Neural progenitor cell (in vitro differentiated cells): Measurements from ENCODE around the gene ANAPC10. TPM values are rescaled to one million over a fixed set of nuclear protein-coding genes. Genes with fewer than 3 reads are reported as not detected.

Experiments used
- DNase-seq: peaks from one replicate; pipeline ENCODE4 v3.0.0-alpha.2; 2016; ENCODE audit warnings: low spot score
- H2AFZ ChIP-seq: fragments of 200-600 bp; sonication (generic); replicated peaks from 2 replicates; pipeline ENCODE4 v1.6.1; 2016; ENCODE audit warnings: antibody characterized with exemption
- H3F3A ChIP-seq: fragments of 200-600 bp; sonication (generic); 2 replicates; pipeline ENCODE4 v1.6.1; 2016; ENCODE audit warnings: antibody characterized with exemption, low read depth
- H3K27ac ChIP-seq: fragments of 200-600 bp; sonication (generic); 2 replicates; pipeline ENCODE4 v1.5.1; 2016; ENCODE audit warnings: mild to moderate bottlenecking
- H3K27me3 ChIP-seq: fragments of 200-600 bp; sonication (generic); 2 replicates; pipeline ENCODE4 v1.6.1; 2016; ENCODE audit warnings: mild to moderate bottlenecking, moderate library complexity
- H3K36me3 ChIP-seq: fragments of 200-600 bp; sonication (generic); 2 replicates; pipeline ENCODE4 v1.5.1; 2016
- H3K4me1 ChIP-seq: fragments of 200-600 bp; sonication (generic); 2 replicates; pipeline ENCODE4 v1.6.1; 2016; ENCODE audit warnings: mixed run types
- H3K4me2 ChIP-seq: fragments of 200-600 bp; sonication (generic); 2 replicates; pipeline ENCODE4 v1.6.1; 2016
- H3K4me3 ChIP-seq: fragments of 200-600 bp; sonication (generic); 2 replicates; pipeline ENCODE4 v1.5.1; 2016
- H3K79me2 ChIP-seq: fragments of 200-600 bp; sonication (generic); 2 replicates; pipeline ENCODE4 v1.6.1; 2016; ENCODE audit warnings: low read depth
- H3K9ac ChIP-seq: fragments of 200-600 bp; sonication (generic); 2 replicates; pipeline ENCODE4 v1.6.1; 2016
- H3K9me3 ChIP-seq: fragments of 200-600 bp; sonication (generic); 2 replicates; pipeline ENCODE4 v1.5.1; 2016; ENCODE audit warnings: low read depth
- H4K20me1 ChIP-seq: fragments of 200-600 bp; sonication (generic); 2 replicates; pipeline ENCODE4 v1.6.1; 2016; ENCODE audit warnings: low read depth
- H3K27ac Mint-ChIP-seq: 3 replicates; pipeline ENCODE4 v1.8.0; 2021; ENCODE audit warnings: mixed read lengths
- H3K27me3 Mint-ChIP-seq: 2 replicates; pipeline ENCODE4 v1.8.0; 2022; ENCODE audit warnings: low read depth, mild to moderate bottlenecking, inconsistent platforms, moderate library complexity, mixed read lengths; ENCODE audit not compliant: insufficient read depth
- H3K36me3 Mint-ChIP-seq: 3 replicates; pipeline ENCODE4 v1.8.0; 2021; ENCODE audit warnings: mixed read lengths
- H3K4me1 Mint-ChIP-seq: 3 replicates; pipeline ENCODE4 v1.8.0; 2021; ENCODE audit warnings: mixed read lengths
- H3K4me3 Mint-ChIP-seq: 3 replicates; pipeline ENCODE4 v1.8.0; 2021; ENCODE audit warnings: mild to moderate bottlenecking, moderate library complexity, mixed read lengths
- H3K9me3 Mint-ChIP-seq: 3 replicates; pipeline ENCODE4 v1.8.0; 2020; ENCODE audit warnings: mixed read lengths
- CTCF ChIP-seq: fragments of 200-600 bp; sonication (generic); IDR thresholded peaks from 2 replicates; pipeline ENCODE4 v1.5.1; 2017; ENCODE audit warnings: antibody characterized with exemption, mild to moderate bottlenecking
- EZH2 ChIP-seq: fragments of 200-600 bp; sonication (generic); IDR thresholded peaks from 2 replicates; pipeline ENCODE4 v1.6.1; 2017; ENCODE audit warnings: antibody characterized with exemption, mild to moderate bottlenecking, moderate library complexity
- EZH2phosphoT487 ChIP-seq: fragments of 200-600 bp; sonication (generic); IDR thresholded peaks from 2 replicates; pipeline ENCODE4 v1.6.1; 2017; ENCODE audit warnings: antibody characterized with exemption
- total RNA-seq: library from RNA; depleted of rRNA; stranded (reverse); fragments of >200 nt; gene quantifications from 2 replicates; pipeline ENCODE4 v1.2.3, GENCODE V29; 2015; ENCODE audit warnings: low replicate concordance

The ANAPC10 gene
- total RNA-seq, 1 donor from 2014 or later = 48.4 TPM

GRCh38 chr4:145125396-145125795 is 27.4 kb upstream of the ANAPC10 start:
- H3K36me3 Mint-ChIP-seq = peaks cover 19% of the 10 kb centered on the region
- H3K27ac Mint-ChIP-seq = no peak overlapping the region
- H3K9me3 Mint-ChIP-seq = no peaks in the 10 kb centered on the region
- TF ChIP-seq EZH2phosphoT487 = no peak
- TF ChIP-seq CTCF = no peak
- TF ChIP-seq EZH2 = no peak
- Histone ChIP-seq H3K36me3 (peaks cover 48% of the 10 kb centered on the region), H3K4me2 (no peak overlapping the region), H3K4me3 (no peak overlapping the region), H4K20me1 (no peaks in the 10 kb centered on the region), H3K27ac (no peak overlapping the region), H3K9ac (no peak overlapping the region), H3K4me1 (no peaks in the 10 kb centered on the region), H3F3A (no peaks in the 10 kb centered on the region), H2AFZ (no peak overlapping the region), H3K9me3 (no peaks in the 10 kb centered on the region), H3K27me3 (no peaks in the 10 kb centered on the region), H3K79me2 (no peaks in the 10 kb centered on the region)
- no peak for DNase-seq
- no peaks in the 10 kb centered on the region for H3K4me1 Mint-ChIP-seq
- no peak overlapping the region for H3K4me3 Mint-ChIP-seq
- H3K27me3 Mint-ChIP-seq = no peaks in the 10 kb centered on the region

- H3K36me3 ChIP-seq = peaks cover 46% of the 10 kb centered on the region
- TF ChIP-seq CTCF (no peak), EZH2phosphoT487 (no peak), EZH2 (no peak)
- no peak for DNase-seq
- no peaks in the 10 kb centered on the region for H3F3A ChIP-seq
- Mint-ChIP-seq H3K36me3 (peaks cover 25% of the 10 kb centered on the region), H3K27me3 (no peaks in the 10 kb centered on the region), H3K9me3 (no peaks in the 10 kb centered on the region), H3K4me1 (no peaks in the 10 kb centered on the region), H3K27ac (no peak overlapping the region), H3K4me3 (no peak overlapping the region)
- H3K4me2 ChIP-seq = no peak overlapping the region
- H3K4me3 ChIP-seq = no peak overlapping the region
- H4K20me1 ChIP-seq = no peaks in the 10 kb centered on the region
- H3K79me2 ChIP-seq = peaks cover 30% of the 10 kb centered on the region
- no peak overlapping the region for H2AFZ ChIP-seq
- H3K27me3 ChIP-seq = no peaks in the 10 kb centered on the region
- no peak overlapping the region for H3K9ac ChIP-seq
- H3K27ac ChIP-seq = no peak overlapping the region
- no peaks in the 10 kb centered on the region for H3K4me1 ChIP-seq
- no peaks in the 10 kb centered on the region for H3K9me3 ChIP-seq
Measured at GRCh38 chr4:145108128-145108527, 10.1 kb upstream of the ANAPC10 start.

- TF ChIP-seq EZH2phosphoT487 (no peak), CTCF (no peak), EZH2 (no peak)
- no peaks in the 10 kb centered on the region for H3K9me3 Mint-ChIP-seq
- no peak for DNase-seq
- no peak overlapping the region for H3K9ac ChIP-seq
- peaks cover 19% of the 10 kb centered on the region for H3K36me3 Mint-ChIP-seq
- no peak overlapping the region for H3K27ac ChIP-seq
- H2AFZ ChIP-seq = no peak overlapping the region
- no peaks in the 10 kb centered on the region for H3K4me1 Mint-ChIP-seq
- peaks cover 40% of the 10 kb centered on the region for H3K79me2 ChIP-seq
- H3K9me3 ChIP-seq = no peaks in the 10 kb centered on the region
- no peak overlapping the region for H3K4me3 ChIP-seq
- H4K20me1 ChIP-seq = no peaks in the 10 kb centered on the region
- H3K4me1 ChIP-seq = no peaks in the 10 kb centered on the region
- no peaks in the 10 kb centered on the region for H3K27me3 Mint-ChIP-seq
- no peak overlapping the region for H3K4me3 Mint-ChIP-seq
- H3F3A ChIP-seq = no peaks in the 10 kb centered on the region
- no peaks in the 10 kb centered on the region for H3K27me3 ChIP-seq
- no peak overlapping the region for H3K4me2 ChIP-seq
- H3K36me3 ChIP-seq = peaks cover 43% of the 10 kb centered on the region
- no peak overlapping the region for H3K27ac Mint-ChIP-seq
Measured at GRCh38 chr4:145107126-145107525, 9.1 kb upstream of the ANAPC10 start.
